ENCODE results near the gene SRP19. TPM values are rescaled to one million over a fixed set of nuclear protein-coding genes. Genes with fewer than 3 reads are reported as not detected.

Gene SRP19
- total and polyA plus RNA-seq, 2 experiments from 2014 or later: 104 to 406 TPM

DNA sequence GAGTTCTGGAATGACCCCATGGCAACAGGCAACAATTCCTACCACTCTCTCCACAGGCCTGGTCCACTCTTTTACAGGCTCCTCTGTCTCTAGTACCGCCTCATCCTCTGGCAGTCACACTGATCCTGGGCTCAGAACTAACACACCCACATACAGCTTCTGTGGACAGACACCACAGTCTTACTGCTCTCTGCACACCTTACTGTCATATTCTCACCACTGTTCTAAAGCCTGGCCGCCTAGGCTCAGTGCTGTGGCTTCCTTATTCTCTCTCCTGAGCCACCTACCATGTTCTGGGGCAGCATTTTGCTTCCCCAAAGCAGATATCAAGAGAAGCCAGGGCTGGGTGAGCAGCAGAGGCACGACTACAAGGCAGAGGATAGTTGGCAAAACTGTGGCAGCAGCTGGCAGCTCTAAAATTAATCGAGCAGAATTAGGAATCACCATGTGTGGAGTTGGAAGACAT lies 46.1 kb downstream of the SRP19 start:
- TF ChIP-seq POLR2AphosphoS5 (IDR thresholded peaks at IDR 0.05; ENCODE audit: low read depth) (no peak), EZH2phosphoT487 (IDR thresholded peaks at IDR 0.05; ENCODE audit: unreplicated experiment) (no peak), ZNF114 (CRISPR knock-in tag; IDR thresholded peaks at IDR 0.05) (no peak), EZH2 (IDR thresholded peaks at IDR 0.05; ENCODE audit: low read depth, unreplicated experiment) (no peak), JUNB (IDR thresholded peaks at IDR 0.05; ENCODE audit: unreplicated experiment) (no peak), CREB1 (CRISPR knock-in tag; IDR thresholded peaks at IDR 0.05; ENCODE audit: low read depth) (no peak), STAT1 (IDR thresholded peaks at IDR 0.05; ENCODE audit: unreplicated experiment) (no peak), NANOG (IDR thresholded peaks at IDR 0.05; ENCODE audit: borderline replicate concordance) (no peak), ZNF331 (CRISPR knock-in tag; IDR thresholded peaks at IDR 0.05; ENCODE audit: low read depth) (no peak)
- TF ChIP-seq, protein P1, sequence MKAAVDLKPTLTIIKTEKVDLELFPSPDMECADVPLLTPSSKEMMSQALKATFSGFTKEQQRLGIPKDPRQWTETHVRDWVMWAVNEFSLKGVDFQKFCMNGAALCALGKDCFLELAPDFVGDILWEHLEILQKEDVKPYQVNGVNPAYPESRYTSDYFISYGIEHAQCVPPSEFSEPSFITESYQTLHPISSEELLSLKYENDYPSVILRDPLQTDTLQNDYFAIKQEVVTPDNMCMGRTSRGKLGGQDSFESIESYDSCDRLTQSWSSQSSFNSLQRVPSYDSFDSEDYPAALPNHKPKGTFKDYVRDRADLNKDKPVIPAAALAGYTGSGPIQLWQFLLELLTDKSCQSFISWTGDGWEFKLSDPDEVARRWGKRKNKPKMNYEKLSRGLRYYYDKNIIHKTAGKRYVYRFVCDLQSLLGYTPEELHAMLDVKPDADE (IDR thresholded peaks at IDR 0.05): no peak
- TF ChIP-seq, protein P2, sequence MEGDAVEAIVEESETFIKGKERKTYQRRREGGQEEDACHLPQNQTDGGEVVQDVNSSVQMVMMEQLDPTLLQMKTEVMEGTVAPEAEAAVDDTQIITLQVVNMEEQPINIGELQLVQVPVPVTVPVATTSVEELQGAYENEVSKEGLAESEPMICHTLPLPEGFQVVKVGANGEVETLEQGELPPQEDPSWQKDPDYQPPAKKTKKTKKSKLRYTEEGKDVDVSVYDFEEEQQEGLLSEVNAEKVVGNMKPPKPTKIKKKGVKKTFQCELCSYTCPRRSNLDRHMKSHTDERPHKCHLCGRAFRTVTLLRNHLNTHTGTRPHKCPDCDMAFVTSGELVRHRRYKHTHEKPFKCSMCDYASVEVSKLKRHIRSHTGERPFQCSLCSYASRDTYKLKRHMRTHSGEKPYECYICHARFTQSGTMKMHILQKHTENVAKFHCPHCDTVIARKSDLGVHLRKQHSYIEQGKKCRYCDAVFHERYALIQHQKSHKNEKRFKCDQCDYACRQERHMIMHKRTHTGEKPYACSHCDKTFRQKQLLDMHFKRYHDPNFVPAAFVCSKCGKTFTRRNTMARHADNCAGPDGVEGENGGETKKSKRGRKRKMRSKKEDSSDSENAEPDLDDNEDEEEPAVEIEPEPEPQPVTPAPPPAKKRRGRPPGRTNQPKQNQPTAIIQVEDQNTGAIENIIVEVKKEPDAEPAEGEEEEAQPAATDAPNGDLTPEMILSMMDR (conservative IDR thresholded peaks at IDR 0.05; ENCODE audit: low read depth in 2 of 2): no peak
- TF ChIP-seq, protein P3, sequence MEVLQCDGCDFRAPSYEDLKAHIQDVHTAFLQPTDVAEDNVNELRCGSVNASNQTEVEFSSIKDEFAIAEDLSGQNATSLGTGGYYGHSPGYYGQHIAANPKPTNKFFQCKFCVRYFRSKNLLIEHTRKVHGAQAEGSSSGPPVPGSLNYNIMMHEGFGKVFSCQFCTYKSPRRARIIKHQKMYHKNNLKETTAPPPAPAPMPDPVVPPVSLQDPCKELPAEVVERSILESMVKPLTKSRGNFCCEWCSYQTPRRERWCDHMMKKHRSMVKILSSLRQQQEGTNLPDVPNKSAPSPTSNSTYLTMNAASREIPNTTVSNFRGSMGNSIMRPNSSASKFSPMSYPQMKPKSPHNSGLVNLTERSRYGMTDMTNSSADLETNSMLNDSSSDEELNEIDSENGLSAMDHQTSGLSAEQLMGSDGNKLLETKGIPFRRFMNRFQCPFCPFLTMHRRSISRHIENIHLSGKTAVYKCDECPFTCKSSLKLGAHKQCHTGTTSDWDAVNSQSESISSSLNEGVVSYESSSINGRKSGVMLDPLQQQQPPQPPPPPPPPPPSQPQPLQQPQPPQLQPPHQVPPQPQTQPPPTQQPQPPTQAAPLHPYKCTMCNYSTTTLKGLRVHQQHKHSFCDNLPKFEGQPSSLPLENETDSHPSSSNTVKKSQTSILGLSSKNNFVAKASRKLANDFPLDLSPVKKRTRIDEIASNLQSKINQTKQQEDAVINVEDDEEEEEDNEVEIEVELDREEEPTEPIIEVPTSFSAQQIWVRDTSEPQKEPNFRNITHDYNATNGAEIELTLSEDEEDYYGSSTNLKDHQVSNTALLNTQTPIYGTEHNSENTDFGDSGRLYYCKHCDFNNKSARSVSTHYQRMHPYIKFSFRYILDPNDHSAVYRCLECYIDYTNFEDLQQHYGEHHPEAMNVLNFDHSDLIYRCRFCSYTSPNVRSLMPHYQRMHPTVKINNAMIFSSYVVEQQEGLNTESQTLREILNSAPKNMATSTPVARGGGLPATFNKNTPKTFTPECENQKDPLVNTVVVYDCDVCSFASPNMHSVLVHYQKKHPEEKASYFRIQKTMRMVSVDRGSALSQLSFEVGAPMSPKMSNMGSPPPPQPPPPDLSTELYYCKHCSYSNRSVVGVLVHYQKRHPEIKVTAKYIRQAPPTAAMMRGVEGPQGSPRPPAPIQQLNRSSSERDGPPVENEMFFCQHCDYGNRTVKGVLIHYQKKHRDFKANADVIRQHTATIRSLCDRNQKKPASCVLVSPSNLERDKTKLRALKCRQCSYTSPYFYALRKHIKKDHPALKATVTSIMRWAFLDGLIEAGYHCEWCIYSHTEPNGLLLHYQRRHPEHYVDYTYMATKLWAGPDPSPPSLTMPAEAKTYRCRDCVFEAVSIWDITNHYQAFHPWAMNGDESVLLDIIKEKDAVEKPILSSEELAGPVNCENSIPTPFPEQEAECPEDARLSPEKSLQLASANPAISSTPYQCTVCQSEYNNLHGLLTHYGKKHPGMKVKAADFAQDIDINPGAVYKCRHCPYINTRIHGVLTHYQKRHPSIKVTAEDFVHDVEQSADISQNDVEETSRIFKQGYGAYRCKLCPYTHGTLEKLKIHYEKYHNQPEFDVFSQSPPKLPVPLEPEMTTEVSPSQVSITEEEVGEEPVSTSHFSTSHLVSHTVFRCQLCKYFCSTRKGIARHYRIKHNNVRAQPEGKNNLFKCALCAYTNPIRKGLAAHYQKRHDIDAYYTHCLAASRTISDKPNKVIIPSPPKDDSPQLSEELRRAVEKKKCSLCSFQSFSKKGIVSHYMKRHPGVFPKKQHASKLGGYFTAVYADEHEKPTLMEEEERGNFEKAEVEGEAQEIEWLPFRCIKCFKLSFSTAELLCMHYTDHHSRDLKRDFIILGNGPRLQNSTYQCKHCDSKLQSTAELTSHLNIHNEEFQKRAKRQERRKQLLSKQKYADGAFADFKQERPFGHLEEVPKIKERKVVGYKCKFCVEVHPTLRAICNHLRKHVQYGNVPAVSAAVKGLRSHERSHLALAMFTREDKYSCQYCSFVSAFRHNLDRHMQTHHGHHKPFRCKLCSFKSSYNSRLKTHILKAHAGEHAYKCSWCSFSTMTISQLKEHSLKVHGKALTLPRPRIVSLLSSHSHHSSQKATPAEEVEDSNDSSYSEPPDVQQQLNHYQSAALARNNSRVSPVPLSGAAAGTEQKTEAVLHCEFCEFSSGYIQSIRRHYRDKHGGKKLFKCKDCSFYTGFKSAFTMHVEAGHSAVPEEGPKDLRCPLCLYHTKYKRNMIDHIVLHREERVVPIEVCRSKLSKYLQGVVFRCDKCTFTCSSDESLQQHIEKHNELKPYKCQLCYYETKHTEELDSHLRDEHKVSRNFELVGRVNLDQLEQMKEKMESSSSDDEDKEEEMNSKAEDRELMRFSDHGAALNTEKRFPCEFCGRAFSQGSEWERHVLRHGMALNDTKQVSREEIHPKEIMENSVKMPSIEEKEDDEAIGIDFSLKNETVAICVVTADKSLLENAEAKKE (CRISPR knock-in tag; IDR thresholded peaks at IDR 0.05): no peak
- TF ChIP-seq, protein P4, sequence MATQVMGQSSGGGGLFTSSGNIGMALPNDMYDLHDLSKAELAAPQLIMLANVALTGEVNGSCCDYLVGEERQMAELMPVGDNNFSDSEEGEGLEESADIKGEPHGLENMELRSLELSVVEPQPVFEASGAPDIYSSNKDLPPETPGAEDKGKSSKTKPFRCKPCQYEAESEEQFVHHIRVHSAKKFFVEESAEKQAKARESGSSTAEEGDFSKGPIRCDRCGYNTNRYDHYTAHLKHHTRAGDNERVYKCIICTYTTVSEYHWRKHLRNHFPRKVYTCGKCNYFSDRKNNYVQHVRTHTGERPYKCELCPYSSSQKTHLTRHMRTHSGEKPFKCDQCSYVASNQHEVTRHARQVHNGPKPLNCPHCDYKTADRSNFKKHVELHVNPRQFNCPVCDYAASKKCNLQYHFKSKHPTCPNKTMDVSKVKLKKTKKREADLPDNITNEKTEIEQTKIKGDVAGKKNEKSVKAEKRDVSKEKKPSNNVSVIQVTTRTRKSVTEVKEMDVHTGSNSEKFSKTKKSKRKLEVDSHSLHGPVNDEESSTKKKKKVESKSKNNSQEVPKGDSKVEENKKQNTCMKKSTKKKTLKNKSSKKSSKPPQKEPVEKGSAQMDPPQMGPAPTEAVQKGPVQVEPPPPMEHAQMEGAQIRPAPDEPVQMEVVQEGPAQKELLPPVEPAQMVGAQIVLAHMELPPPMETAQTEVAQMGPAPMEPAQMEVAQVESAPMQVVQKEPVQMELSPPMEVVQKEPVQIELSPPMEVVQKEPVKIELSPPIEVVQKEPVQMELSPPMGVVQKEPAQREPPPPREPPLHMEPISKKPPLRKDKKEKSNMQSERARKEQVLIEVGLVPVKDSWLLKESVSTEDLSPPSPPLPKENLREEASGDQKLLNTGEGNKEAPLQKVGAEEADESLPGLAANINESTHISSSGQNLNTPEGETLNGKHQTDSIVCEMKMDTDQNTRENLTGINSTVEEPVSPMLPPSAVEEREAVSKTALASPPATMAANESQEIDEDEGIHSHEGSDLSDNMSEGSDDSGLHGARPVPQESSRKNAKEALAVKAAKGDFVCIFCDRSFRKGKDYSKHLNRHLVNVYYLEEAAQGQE (IDR thresholded peaks at IDR 0.05; ENCODE audit: unreplicated experiment): no peak
- Mint-ChIP-seq H3K4me3 (no peak overlapping the region), H3K4me1 (no peaks in the 10 kb centered on the region), H3K9me3 (no peaks in the 10 kb centered on the region), H3K36me3 (ENCODE audit: low read depth) (peaks cover 16% of the 10 kb centered on the region; the same call in 2 of the 3 replicates), H3K27ac (no peak overlapping the region; the same call in 1 of the 2 replicates), H3K27me3 (ENCODE audit: insufficient read depth, low read depth, poor library complexity) (peaks cover 2% of the 10 kb centered on the region)
- no peak for DNase-seq (ENCODE audit: low spot score)
- no peaks in the 10 kb centered on the region for H3F3A ChIP-seq (replicated peaks; ENCODE audit: low read depth)
- peaks cover 12% of the 10 kb centered on the region; the same call in 1 of the 2 replicates for H3K36me3 ChIP-seq (ENCODE audit: insufficient read depth)
- H3K27ac ChIP-seq (ENCODE audit: low read depth): no peak overlapping the region
- H2AFZ ChIP-seq: no peak overlapping the region
- no peak for ATAC-seq
- H3K27me3 ChIP-seq (ENCODE audit: insufficient read depth): no peaks in the 10 kb centered on the region
- H4K20me1 ChIP-seq (replicated peaks; ENCODE audit: insufficient read depth): peaks cover 3% of the 10 kb centered on the region
- no peaks in the 10 kb centered on the region for H3K4me1 ChIP-seq (ENCODE audit: insufficient read depth)
- H3K4me3 ChIP-seq: no peak overlapping the region
- H3K9me2 ChIP-seq (ENCODE audit: insufficient read depth): no peaks in the 10 kb centered on the region
- no peak overlapping the region for H3K4me2 ChIP-seq
- peaks cover 30% of the 10 kb centered on the region for H3K79me2 ChIP-seq (replicated peaks; ENCODE audit: insufficient read depth)

Measured in GM23338 (cell line).